GM12878 (cell line): ENCODE data around the gene CCDC186.

Experiments
- GABPA ChIP-seq: IDR thresholded peaks from 2 replicates; pipeline ENCODE4 v1.6.1; 2014; ENCODE audit warnings: antibody characterized with exemption, low read depth, mild to moderate bottlenecking, inconsistent platforms
- PBX3 ChIP-seq: IDR thresholded peaks from 2 replicates; pipeline ENCODE4 v1.6.1; 2011; ENCODE audit warnings: mild to moderate bottlenecking, low read depth, low read length, moderate library complexity; ENCODE audit not compliant: insufficient replicate concordance
- POLR2A ChIP-seq: IDR thresholded peaks from 2 replicates; pipeline ENCODE4 v1.6.1; 2011; ENCODE audit warnings: low read depth, mild to moderate bottlenecking, low read length
- SMC3 ChIP-seq: IDR thresholded peaks from 2 replicates; pipeline ENCODE4 v1.6.1; 2011; ENCODE audit warnings: low read length, improper control_type of control experiment, borderline replicate concordance
- TF ChIP-seq, protein P1 (sequence below): fragments of 450-650 bp; IDR thresholded peaks from 2 replicates; pipeline ENCODE4 v1.6.1; 2017; ENCODE audit warnings: mild to moderate bottlenecking, low read depth, inconsistent platforms; ENCODE audit not compliant: poor library complexity, severe bottlenecking

- TF ChIP-seq, protein P1, sequence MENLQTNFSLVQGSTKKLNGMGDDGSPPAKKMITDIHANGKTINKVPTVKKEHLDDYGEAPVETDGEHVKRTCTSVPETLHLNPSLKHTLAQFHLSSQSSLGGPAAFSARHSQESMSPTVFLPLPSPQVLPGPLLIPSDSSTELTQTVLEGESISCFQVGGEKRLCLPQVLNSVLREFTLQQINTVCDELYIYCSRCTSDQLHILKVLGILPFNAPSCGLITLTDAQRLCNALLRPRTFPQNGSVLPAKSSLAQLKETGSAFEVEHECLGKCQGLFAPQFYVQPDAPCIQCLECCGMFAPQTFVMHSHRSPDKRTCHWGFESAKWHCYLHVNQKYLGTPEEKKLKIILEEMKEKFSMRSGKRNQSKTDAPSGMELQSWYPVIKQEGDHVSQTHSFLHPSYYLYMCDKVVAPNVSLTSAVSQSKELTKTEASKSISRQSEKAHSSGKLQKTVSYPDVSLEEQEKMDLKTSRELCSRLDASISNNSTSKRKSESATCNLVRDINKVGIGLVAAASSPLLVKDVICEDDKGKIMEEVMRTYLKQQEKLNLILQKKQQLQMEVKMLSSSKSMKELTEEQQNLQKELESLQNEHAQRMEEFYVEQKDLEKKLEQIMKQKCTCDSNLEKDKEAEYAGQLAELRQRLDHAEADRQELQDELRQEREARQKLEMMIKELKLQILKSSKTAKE: no peak
- no peak for TF ChIP-seq PBX3
- TF ChIP-seq POLR2A: no peak
- TF ChIP-seq SMC3: no peak
- no peak for TF ChIP-seq GABPA
Measured at GRCh38 chr10:114179148-114179547, 5.1 kb upstream of the CCDC186 start, which contains the start of gene TDRD1.
